Measurements from ENCODE around the gene PGM5.

GRCh38 chr9:68457803-68458202 lies 101.4 kb downstream of the PGM5 start:
- TF ChIP-seq CHD2 (IDR thresholded peaks at IDR 0.05; ENCODE audit: low read length) (no peak), POU5F1 (IDR thresholded peaks at IDR 0.05; ENCODE audit: low read depth, low read length) (no peak), SP2 (IDR thresholded peaks at IDR 0.05; ENCODE audit: low read length) (no peak), RFX5 (IDR thresholded peaks at IDR 0.05; ENCODE audit: borderline replicate concordance, low read depth, low read length) (no peak), SIX5 (IDR thresholded peaks at IDR 0.05; ENCODE audit: low read depth, low read length) (no peak)
- TF ChIP-seq, protein P1, sequence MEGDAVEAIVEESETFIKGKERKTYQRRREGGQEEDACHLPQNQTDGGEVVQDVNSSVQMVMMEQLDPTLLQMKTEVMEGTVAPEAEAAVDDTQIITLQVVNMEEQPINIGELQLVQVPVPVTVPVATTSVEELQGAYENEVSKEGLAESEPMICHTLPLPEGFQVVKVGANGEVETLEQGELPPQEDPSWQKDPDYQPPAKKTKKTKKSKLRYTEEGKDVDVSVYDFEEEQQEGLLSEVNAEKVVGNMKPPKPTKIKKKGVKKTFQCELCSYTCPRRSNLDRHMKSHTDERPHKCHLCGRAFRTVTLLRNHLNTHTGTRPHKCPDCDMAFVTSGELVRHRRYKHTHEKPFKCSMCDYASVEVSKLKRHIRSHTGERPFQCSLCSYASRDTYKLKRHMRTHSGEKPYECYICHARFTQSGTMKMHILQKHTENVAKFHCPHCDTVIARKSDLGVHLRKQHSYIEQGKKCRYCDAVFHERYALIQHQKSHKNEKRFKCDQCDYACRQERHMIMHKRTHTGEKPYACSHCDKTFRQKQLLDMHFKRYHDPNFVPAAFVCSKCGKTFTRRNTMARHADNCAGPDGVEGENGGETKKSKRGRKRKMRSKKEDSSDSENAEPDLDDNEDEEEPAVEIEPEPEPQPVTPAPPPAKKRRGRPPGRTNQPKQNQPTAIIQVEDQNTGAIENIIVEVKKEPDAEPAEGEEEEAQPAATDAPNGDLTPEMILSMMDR (IDR thresholded peaks at IDR 0.05; ENCODE audit: control extremely low read depth in 1 of 3, insufficient read depth in 1 of 3, low read depth in 1 of 3, low read length in 3 of 3), result no peak
